T-helper 2 cell treated with Interferon-gamma antibody and Interleukin-4, amounts not matched to agents 100 ng/mL and 5 ng/mL, for 36 hours (primary cell): Measurements from ENCODE around the gene EPS8L1. TPM values are rescaled to one million over a fixed set of nuclear protein-coding genes. Genes with fewer than 3 reads are reported as not detected.

Experiments
- intact Hi-C: fragments of 100-400 bp; cut with micrococcal nuclease; formaldehyde crosslinking; loops from one replicate; pipeline ENCODE4 v1.15.1; 2023
- total RNA-seq: library from RNA; stranded (reverse); gene quantifications from 2 replicates; pipeline ENCODE4 v1.2.3, GENCODE V29; 2022

EPS8L1 gene
- total RNA-seq, 1 donor from 2014 or later: 4.8 TPM

- intact Hi-C loops: no loop called here
Measured at GRCh38 chr19:55113570-55114039, 37.9 kb downstream of the EPS8L1 start.

- intact Hi-C loops: loop anchor here (5.0 kb wide), 1 partner anchor 293 kb away; the partner anchor contains the start of gene UBE2S
Measured at GRCh38 chr19:55114566-55115145, 39.0 kb downstream of the EPS8L1 start.

- intact Hi-C loops: loop anchor here (2.0 to 5.0 kb wide), 4 partner anchors 35 to 979 kb away; partner anchors contain the start of genes CNOT3, DNAAF3 and UBE2S
Measured at GRCh38 chr19:55115446-55116065, 39.9 kb downstream of the EPS8L1 start.

- intact Hi-C loops: loop anchor here (2.0 to 5.0 kb wide), 4 partner anchors 36 to 980 kb away; partner anchors contain the start of genes CNOT3, DNAAF3 and UBE2S
Measured at GRCh38 chr19:55116232-55116858, 40.7 kb downstream of the EPS8L1 start.

GRCh38 chr19:55116859-55117662, 41.4 kb downstream of the EPS8L1 start, which contains the start of gene PPP1R12C:
Gene PPP1R12C, minus strand, starts transcription at chr19:55117637. Its CDS starts 94 bp downstream, at chr19:55117543.
- intact Hi-C loops: loop anchor here (1.0 to 5.0 kb wide), 9 partner anchors 36 to 1023 kb away; partner anchors contain the start of genes CNOT3, DNAAF3, FIZ1 and PPP6R1

- intact Hi-C loops: loop anchor here (1.0 to 5.0 kb wide), 9 partner anchors 37 to 1022 kb away; partner anchors contain the start of genes CNOT3, DNAAF3, FIZ1 and PPP6R1
Measured at GRCh38 chr19:55117663-55118391, 42.2 kb downstream of the EPS8L1 start.

GRCh38 chr19:55118401-55118991, 42.8 kb downstream of the EPS8L1 start:
- intact Hi-C loops: loop anchor here (5.0 kb wide), 1 partner anchor 289 kb away; the partner anchor contains the start of gene UBE2S

GRCh38 chr19:55119053-55119452, 43.4 kb downstream of the EPS8L1 start:
- intact Hi-C loops: loop anchor here (5.0 kb wide), 1 partner anchor 288 kb away; the partner anchor contains the start of gene UBE2S

GRCh38 chr19:55131421-55131820, 55.8 kb downstream of the EPS8L1 start:
- intact Hi-C loops: no loop called here

GRCh38 chr19:55132453-55133129, 56.9 kb downstream of the EPS8L1 start:
- intact Hi-C loops: no loop called here

GRCh38 chr19:55133639-55134444, 58.2 kb downstream of the EPS8L1 start:
- intact Hi-C loops: no loop called here

- intact Hi-C loops: no loop called here
Measured at GRCh38 chr19:55134736-55135135, 59.1 kb downstream of the EPS8L1 start.

GRCh38 chr19:55136399-55137102, 60.9 kb downstream of the EPS8L1 start:
- intact Hi-C loops: no loop called here

Other genes starting within 250 kb of the EPS8L1 start
- not detected in 2 replicates for gene KIR2DS4, start 243.2 kb upstream of the EPS8L1 start, total RNA-seq
- gene KIR3DL2, start 225.4 kb upstream of the EPS8L1 start, total RNA-seq: 0.73 and 0.93 TPM in 2 replicates
- not detected in 2 replicates for gene FCAR, start 201.6 kb upstream of the EPS8L1 start, total RNA-seq
- not detected in 2 replicates for gene NCR1, start 169.7 kb upstream of the EPS8L1 start, total RNA-seq
- gene NLRP7, start 128.3 kb upstream of the EPS8L1 start, total RNA-seq: not detected in 2 replicates
- gene NLRP2, start 109.5 kb upstream of the EPS8L1 start, total RNA-seq: 13.5 and 17.9 TPM in 2 replicates
- 0.36 and 0.43 TPM in 2 replicates for gene GP6, start 37.6 kb upstream of the EPS8L1 start, total RNA-seq
- 16.5 and 18.4 TPM in 2 replicates for gene RDH13, start 12.7 kb upstream of the EPS8L1 start, total RNA-seq
- 132 and 136 TPM in 2 replicates for gene PPP1R12C, start 41.8 kb downstream of the EPS8L1 start, total RNA-seq
- gene TNNT1, start 73.3 kb downstream of the EPS8L1 start, total RNA-seq: 0.34 and 0.48 TPM in 2 replicates
- not detected in 2 replicates for gene TNNI3, start 81.9 kb downstream of the EPS8L1 start, total RNA-seq
- 0.18 TPM in 1 of 2 replicates, not detected in the other for gene DNAAF3, start 90.7 kb downstream of the EPS8L1 start, total RNA-seq
- not detected in 2 replicates for gene SYT5, start 104.4 kb downstream of the EPS8L1 start, total RNA-seq
- not detected in 2 replicates for gene PTPRH, start 133.6 kb downstream of the EPS8L1 start, total RNA-seq
- gene TMEM86B, start 152.9 kb downstream of the EPS8L1 start, total RNA-seq: 9.4 and 9.6 TPM in 2 replicates
- gene PPP6R1, start 183.1 kb downstream of the EPS8L1 start, total RNA-seq: 218 and 224 TPM in 2 replicates
- gene HSPBP1, start 204.2 kb downstream of the EPS8L1 start, total RNA-seq: 35.6 and 35.7 TPM in 2 replicates
- gene BRSK1, start 208.1 kb downstream of the EPS8L1 start, total RNA-seq: 4.9 and 5.3 TPM in 2 replicates
- 0.39 and 0.89 TPM in 2 replicates for gene TMEM150B, start 249.5 kb downstream of the EPS8L1 start, total RNA-seq